Pancreas (tissue), 10 donors: ENCODE data around the gene TBCB. TPM values are rescaled to one million over a fixed set of nuclear protein-coding genes. Genes with fewer than 3 reads are reported as not detected.

Experiments used
- ATAC-seq, 4 donors: fragments of 200-7000 bp; cut with Tn5 transposase; one replicate each; pipeline versions ENCODE4 v1.8.0 to v1.9.1; 2020; ENCODE audit warnings: mild to moderate bottlenecking in 4 of 4, moderate library complexity in 4 of 4
- DNase-seq, 6 donors: peaks; one replicate each; pipeline ENCODE4 v3.0.0-alpha.2; 2020
- FAIRE-seq: peaks from 2 replicates; lab custom pipeline; 2012; peaks lifted over from hg19 to GRCh38; lab: Jason Lieb, UNC
- H3K27ac ChIP-seq, 4 donors: fragments of 200-600 bp; sonication (generic); 1 replicate in 3 of 4; 2 replicates in 1 of 4; pipeline versions ENCODE4 v1.5.0 to v1.8.0; 2020
- H3K27me3 ChIP-seq, 4 donors: fragments of 200-600 bp; one replicate each; pipeline ENCODE4 v1.8.0; 2021
- H3K36me3 ChIP-seq, 3 donors: fragments of 200-600 bp; sonication (generic) in 1 of 3; one replicate each; pipeline versions ENCODE4 v1.5.0 to v1.8.0; 2020 to 2021
- H3K4me1 ChIP-seq, 3 donors: fragments of 200-600 bp; one replicate each; pipeline ENCODE4 v1.8.0; 2021
- H3K4me3 ChIP-seq, 4 donors: fragments of 200-600 bp; sonication (generic) in 2 of 4; one replicate each; pipeline versions ENCODE4 v1.5.0 to v1.8.0; 2020 to 2021
- H3K9me3 ChIP-seq, 4 donors: fragments of 200-600 bp; one replicate each; pipeline ENCODE4 v1.8.0; 2021
- WGBS, 2 donors: extraction: QIAGEN DNeasy Blood & Tissue Kit; methylation state at CpG; one replicate each; pipeline ENCODE4 v1.1.7; 2013; 5-methylcytosine and 5-hydroxymethylcytosine counted together
- intact Hi-C, 3 donors: fragments of 100-400 bp; cut with DNase I; formaldehyde crosslinking; loops; one replicate each; pipeline versions ENCODE4 v1.11.1 to v1.14.2; 2022
- polyA plus RNA-seq, 2 donors: library from polyadenylated mRNA; stranded (reverse); fragments of 200-250 nt; gene quantifications; one replicate each; pipeline ENCODE4 v1.2.3, GENCODE V29; 2013
- total RNA-seq, 6 donors: library from RNA; stranded (reverse); fragmentation: NEBNext Ultra II Directional in 4 of 6; extraction: Animal tissue kit (Norgen Biotek cat#: 25700) in 4 of 6; gene quantifications; one replicate each; pipeline versions ENCODE4 v1.2.1 to v1.2.4, GENCODE V29; 2021 to 2023
- TF ChIP-seq, protein P1 (sequence below), 4 donors: fragments of 200-600 bp; sonication (generic) in 3 of 4; IDR thresholded peaks; one replicate each; pipeline versions ENCODE4 v1.5.0 to v1.8.0; 2021; ENCODE audit warnings: antibody characterized with exemption in 4 of 4
- donor health status: healthy with polysubstance abuse.
- donor health status: DM: no; HTN: no; CAD: no; lungs with moderate emphysema.
- donor health status: DM: no; HTN: no; CAD: no.
- donor health status: control.
- donor health status: control.
- donor health status: Bipolar disorder and iron deficiency.
- donor health status: DM: yes; HTN: yes; CAD: no.
- donor health status: DM: no; HTN: no; CAD: no.
- donor health status: DM: no; HTN: no; CAD: no.
- donor health status: DM: yes; HTN: yes; CAD: no.

TBCB gene
- total and polyA plus RNA-seq, 8 donors: 22.3 to 131 (median 37.5) TPM

GRCh38 chr19:36113425-36113824 lies 1.8 kb upstream of the TBCB start:
- WGBS, 2 donors: 87 to 89% methylated on average over 34 of the region's 34 CpGs
- DNase-seq: no peak
- H3K9me3 ChIP-seq: no peaks in the 10 kb centered on the region
- intact Hi-C loops: no loop called here
- no peak for FAIRE-seq
- peak overlapping the region in 1 of 4 donors; percentile 63 for H3K4me3 ChIP-seq
- H3K36me3 ChIP-seq: no peaks in the 10 kb centered on the region
- H3K4me1 ChIP-seq: peaks cover 0 to 15% (median 6%) of the 10 kb centered on the region in 3 donors
- no peaks in the 10 kb centered on the region for H3K27me3 ChIP-seq
- TF ChIP-seq, protein P1, sequence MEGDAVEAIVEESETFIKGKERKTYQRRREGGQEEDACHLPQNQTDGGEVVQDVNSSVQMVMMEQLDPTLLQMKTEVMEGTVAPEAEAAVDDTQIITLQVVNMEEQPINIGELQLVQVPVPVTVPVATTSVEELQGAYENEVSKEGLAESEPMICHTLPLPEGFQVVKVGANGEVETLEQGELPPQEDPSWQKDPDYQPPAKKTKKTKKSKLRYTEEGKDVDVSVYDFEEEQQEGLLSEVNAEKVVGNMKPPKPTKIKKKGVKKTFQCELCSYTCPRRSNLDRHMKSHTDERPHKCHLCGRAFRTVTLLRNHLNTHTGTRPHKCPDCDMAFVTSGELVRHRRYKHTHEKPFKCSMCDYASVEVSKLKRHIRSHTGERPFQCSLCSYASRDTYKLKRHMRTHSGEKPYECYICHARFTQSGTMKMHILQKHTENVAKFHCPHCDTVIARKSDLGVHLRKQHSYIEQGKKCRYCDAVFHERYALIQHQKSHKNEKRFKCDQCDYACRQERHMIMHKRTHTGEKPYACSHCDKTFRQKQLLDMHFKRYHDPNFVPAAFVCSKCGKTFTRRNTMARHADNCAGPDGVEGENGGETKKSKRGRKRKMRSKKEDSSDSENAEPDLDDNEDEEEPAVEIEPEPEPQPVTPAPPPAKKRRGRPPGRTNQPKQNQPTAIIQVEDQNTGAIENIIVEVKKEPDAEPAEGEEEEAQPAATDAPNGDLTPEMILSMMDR (IDR thresholded peaks at IDR 0.05): no peak
- H3K27ac ChIP-seq: no peak overlapping the region
- ATAC-seq: no peak

GRCh38 chr19:36113894-36114720 lies 1.2 kb upstream of the TBCB start:
- peak in 3 of 6 donors; percentile 25 to 48 (median 46) for DNase-seq
- no peaks in the 10 kb centered on the region for H3K9me3 ChIP-seq
- TF ChIP-seq, protein P1 (IDR thresholded peaks at IDR 0.05): no peak
- FAIRE-seq: no peak
- peak in 2 of 4 donors; percentile 0 to 2 for ATAC-seq
- H3K36me3 ChIP-seq: no peaks in the 10 kb centered on the region
- H3K27ac ChIP-seq: peak overlapping the region; percentile 63 to 88 (median 72)
- 4 to 5% methylated on average over 48 of the region's 48 CpGs for WGBS, 2 donors
- H3K4me3 ChIP-seq: peak overlapping the region; percentile 49 to 80 (median 62)
- peaks cover 0 to 15% (median 6%) of the 10 kb centered on the region in 3 donors for H3K4me1 ChIP-seq
- H3K27me3 ChIP-seq: no peaks in the 10 kb centered on the region
- intact Hi-C loops: no loop called here

GRCh38 chr19:36114721-36115452 lies 381 bp upstream of the TBCB start, which contains the start of gene POLR2I:
TSS of gene POLR2I (minus strand) at chr19:36114875. CDS start at chr19:36114856, 19 bp downstream.
- H3K4me3 ChIP-seq: peak within 1 kb of the TSS; percentile 49 to 80 (median 62)
- TF ChIP-seq, protein P1 (IDR thresholded peaks at IDR 0.05): no peak
- H3K36me3 ChIP-seq: no peaks in the 10 kb centered on the region
- no peaks in the 10 kb centered on the region for H3K9me3 ChIP-seq
- peak within 1 kb of the TSS; percentile 63 to 88 (median 72) for H3K27ac ChIP-seq
- ATAC-seq: peak; percentile 90 to 93 (median 90)
- intact Hi-C loops: no loop called here
- FAIRE-seq: peak; percentile 97
- no peaks in the 10 kb centered on the region for H3K27me3 ChIP-seq
- peak; percentile 97 to 100 (median 99) for DNase-seq
- 0 to 1% methylated on average over 41 to 60 of the region's 60 CpGs for WGBS, 2 donors
- H3K4me1 ChIP-seq: peaks cover 0 to 15% (median 6%) of the 10 kb centered on the region in 3 donors

GRCh38 chr19:36116344-36116637 lies 1.0 kb downstream of the TBCB start:
- ATAC-seq: no peak
- WGBS, 2 donors: 97 to 100% methylated on average over 1 of the region's 1 CpG

More at GRCh38 chr19:36116344-36116637, 1.0 kb downstream of the TBCB start:
- TF ChIP-seq, protein P1 (IDR thresholded peaks at IDR 0.05): no peak
- FAIRE-seq (no peak), DNase-seq (no peak)
- H3K4me3 ChIP-seq: peak overlapping the region in 2 of 4 donors; percentile 63 to 80
- peaks cover 0 to 15% (median 6%) of the 10 kb centered on the region in 3 donors for H3K4me1 ChIP-seq
- no peaks in the 10 kb centered on the region for H3K27me3 ChIP-seq
- intact Hi-C loops: no loop called here
- no peaks in the 10 kb centered on the region for H3K36me3 ChIP-seq
- H3K27ac ChIP-seq: no peak overlapping the region
- H3K9me3 ChIP-seq: no peaks in the 10 kb centered on the region
